HepG2 (cell line): ENCODE measurements around the gene TF. TPM values are rescaled to one million over a fixed set of nuclear protein-coding genes. Genes with fewer than 3 reads are reported as not detected.

ENCODE experiments used
- BRCA1 ChIP-seq: sonication (generic); formaldehyde crosslinking; IDR thresholded peaks from 2 replicates; pipeline ENCODE4 v1.4.0; 2020; ENCODE audit warnings: missing genetic modification reagents
- EEA1 ChIP-seq: sonication (generic); formaldehyde crosslinking; IDR thresholded peaks from 2 replicates; pipeline ENCODE4 v1.5.1; 2020; ENCODE audit warnings: mild to moderate bottlenecking, missing genetic modification reagents, borderline replicate concordance
- ERF ChIP-seq: IDR thresholded peaks from 2 replicates; pipeline ENCODE4 v1.6.1; 2018; ENCODE audit warnings: missing biosample characterization, missing genetic modification reagents
- LCORL ChIP-seq, 2 experiments: fragments of 450-650 bp in 1 of 2; sonication (generic) in 1 of 2; formaldehyde crosslinking in 1 of 2; IDR thresholded peaks; 2 replicates each; pipeline versions ENCODE4 v1.5.0 to v1.6.1; 2017 to 2020; ENCODE audit warnings: antibody characterized with exemption in 1 of 2, missing genetic modification reagents in 1 of 2
- MEIS1 ChIP-seq: sonication (generic); formaldehyde crosslinking; IDR thresholded peaks from 2 replicates; pipeline ENCODE4 v1.9.0; 2021; ENCODE audit warnings: mild to moderate bottlenecking, missing genetic modification reagents, moderate library complexity, borderline replicate concordance
- PHF8 ChIP-seq: sonication (generic); formaldehyde crosslinking; IDR thresholded peaks from 2 replicates; pipeline ENCODE4 v1.5.0; 2020; ENCODE audit warnings: missing genetic modification reagents
- RAD21 ChIP-seq: fragments of 450-650 bp; formaldehyde crosslinking; IDR thresholded peaks from 2 replicates; pipeline ENCODE4 v1.5.0; 2020; ENCODE audit warnings: mild to moderate bottlenecking
- ZFP90 ChIP-seq: sonication (generic); formaldehyde crosslinking; IDR thresholded peaks from 2 replicates; pipeline ENCODE4 v1.8.0; 2022; ENCODE audit warnings: missing genetic modification reagents, mild to moderate bottlenecking, inconsistent platforms, borderline replicate concordance
- ZNF12 ChIP-seq: sonication (generic); formaldehyde crosslinking; IDR thresholded peaks from 2 replicates; pipeline ENCODE4 v1.5.0; 2020; ENCODE audit warnings: missing genetic modification reagents
- ZNF160 ChIP-seq: sonication (generic); formaldehyde crosslinking; IDR thresholded peaks from 2 replicates; pipeline ENCODE4 v1.8.0; 2022; ENCODE audit warnings: mild to moderate bottlenecking, inconsistent platforms, missing genetic modification reagents
- ZNF670 ChIP-seq: sonication (generic); formaldehyde crosslinking; IDR thresholded peaks from 2 replicates; pipeline ENCODE4 v1.8.0; 2022; ENCODE audit warnings: mild to moderate bottlenecking, missing genetic modification reagents, borderline replicate concordance
- ZNF749 ChIP-seq: sonication (generic); formaldehyde crosslinking; IDR thresholded peaks from 2 replicates; pipeline ENCODE4 v1.8.0; 2022; ENCODE audit warnings: mild to moderate bottlenecking, missing genetic modification reagents, moderate library complexity, borderline replicate concordance
- ZNF839 ChIP-seq: sonication (generic); formaldehyde crosslinking; IDR thresholded peaks from 2 replicates; pipeline ENCODE4 v1.4.0; 2020; ENCODE audit warnings: missing genetic modification reagents, mild to moderate bottlenecking, borderline replicate concordance
- ZSCAN29 ChIP-seq: sonication (generic); formaldehyde crosslinking; conservative IDR thresholded peaks from 2 replicates; pipeline ENCODE4 v1.4.0; 2020; ENCODE audit warnings: mild to moderate bottlenecking, missing genetic modification reagents
- polyA plus RNA-seq, 8 experiments: library from polyadenylated mRNA; depleted of rRNA in 3 of 8; stranded (reverse) in 7 of 8; unstranded in 1 of 8; fragments of >200 nt; fragmentation: Illumina TruSeq in 4 of 8; extraction: Trizol in 4 of 8; gene quantifications; 2 replicates each; pipeline versions ENCODE4 v1.2.1 to v1.2.3, GENCODE V29; 2011 to 2016; ENCODE audit warnings: low read depth in 4 of 8, missing spikeins in 1 of 8, mixed read lengths in 1 of 8; ENCODE audit not compliant: insufficient read depth in 1 of 8
- total RNA-seq, 5 experiments: library from RNA; depleted of rRNA; stranded (reverse); fragments of >200 nt; fragmentation: Illumina TruSeq; extraction: Trizol; gene quantifications; 2 replicates each; pipeline ENCODE4 v1.2.3, GENCODE V29; 2016; ENCODE audit warnings: low read depth in 1 of 5
- TF ChIP-seq, protein P1 (sequence below): sonication (generic); formaldehyde crosslinking; IDR thresholded peaks from 2 replicates; pipeline ENCODE4 v1.5.0; 2020; ENCODE audit warnings: missing genetic modification reagents
- TF ChIP-seq, protein P2 (sequence below): sonication (generic); formaldehyde crosslinking; IDR thresholded peaks from 2 replicates; pipeline ENCODE4; 2020; ENCODE audit warnings: missing genetic modification reagents, mild to moderate bottlenecking, borderline replicate concordance
- TF ChIP-seq, protein P3 (sequence below): sonication (generic); formaldehyde crosslinking; IDR thresholded peaks from 2 replicates; pipeline ENCODE4 v1.4.0; 2020; ENCODE audit warnings: missing genetic modification reagents
- TF ChIP-seq, protein P4 (sequence below): IDR thresholded peaks from 2 replicates; pipeline ENCODE4 v1.6.1; 2016; ENCODE audit warnings: mild to moderate bottlenecking
- TF ChIP-seq, protein P5 (sequence below): sonication (generic); formaldehyde crosslinking; IDR thresholded peaks from 2 replicates; pipeline ENCODE4 v1.4.0; 2020; ENCODE audit warnings: missing genetic modification reagents
- TF ChIP-seq, protein P6 (sequence below): sonication (generic); formaldehyde crosslinking; IDR thresholded peaks from 2 replicates; pipeline ENCODE4 v1.9.0; 2022; ENCODE audit warnings: low read depth, missing genetic modification reagents

TF gene
- total and polyA plus RNA-seq, 2 of the 13 experiments (the other 11 are each of a cell fraction or from before 2014, with no cell fraction given): 10,074 to 11,821 TPM

DNA sequence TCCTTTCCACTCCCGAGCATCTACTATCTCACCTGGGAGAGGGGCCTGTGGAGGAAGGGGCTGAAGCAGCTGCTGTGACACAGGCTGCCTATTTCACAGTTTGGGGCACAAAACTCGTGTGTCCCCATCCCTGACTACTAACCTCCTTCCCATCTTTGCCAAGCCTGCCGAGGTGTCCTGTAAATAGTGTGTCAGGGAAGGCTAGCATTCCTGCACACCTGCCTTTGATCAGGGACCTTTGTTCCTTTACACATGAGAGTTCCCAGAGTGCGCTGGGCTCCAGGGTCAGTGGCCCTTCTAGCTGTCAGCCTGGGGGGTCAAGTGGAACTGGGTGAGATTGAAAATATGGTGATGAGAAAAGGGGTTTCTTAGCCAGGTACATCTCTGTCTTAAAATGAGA, 13.0 kb upstream of the TF start (continued):
- TF ChIP-seq ZNF670 (CRISPR knock-in tag): 0 out of 2 replicates have a peak, but pooled peaks have one; percentile 21
- TF ChIP-seq, protein P1, sequence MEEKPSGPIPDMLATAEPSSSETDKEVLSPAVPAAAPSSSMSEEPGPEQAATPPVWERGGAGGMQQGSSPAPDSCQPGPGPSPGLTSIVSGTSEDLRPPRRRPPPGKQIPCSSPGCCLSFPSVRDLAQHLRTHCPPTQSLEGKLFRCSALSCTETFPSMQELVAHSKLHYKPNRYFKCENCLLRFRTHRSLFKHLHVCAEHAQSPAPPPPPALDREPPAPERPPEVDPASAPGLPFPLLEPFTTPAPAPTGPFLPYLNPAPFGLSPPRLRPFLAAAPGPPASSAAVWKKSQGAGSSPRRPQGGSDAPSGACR (CRISPR knock-in tag): no peak
- TF ChIP-seq ZFP90 (CRISPR knock-in tag): no peak
- peak; percentile 57; the same call in 1 of the 2 replicates for TF ChIP-seq ZSCAN29 (CRISPR knock-in tag)
- 0 out of 2 replicates have a peak, but pooled peaks have one; percentile 21 for TF ChIP-seq ERF
- no peak for TF ChIP-seq RAD21
- 0 out of 2 replicates have a peak, but pooled peaks have one; percentile 12 for TF ChIP-seq ZNF12 (CRISPR knock-in tag)
- TF ChIP-seq MEIS1 (CRISPR knock-in tag): peak; percentile 96
- TF ChIP-seq, protein P2, sequence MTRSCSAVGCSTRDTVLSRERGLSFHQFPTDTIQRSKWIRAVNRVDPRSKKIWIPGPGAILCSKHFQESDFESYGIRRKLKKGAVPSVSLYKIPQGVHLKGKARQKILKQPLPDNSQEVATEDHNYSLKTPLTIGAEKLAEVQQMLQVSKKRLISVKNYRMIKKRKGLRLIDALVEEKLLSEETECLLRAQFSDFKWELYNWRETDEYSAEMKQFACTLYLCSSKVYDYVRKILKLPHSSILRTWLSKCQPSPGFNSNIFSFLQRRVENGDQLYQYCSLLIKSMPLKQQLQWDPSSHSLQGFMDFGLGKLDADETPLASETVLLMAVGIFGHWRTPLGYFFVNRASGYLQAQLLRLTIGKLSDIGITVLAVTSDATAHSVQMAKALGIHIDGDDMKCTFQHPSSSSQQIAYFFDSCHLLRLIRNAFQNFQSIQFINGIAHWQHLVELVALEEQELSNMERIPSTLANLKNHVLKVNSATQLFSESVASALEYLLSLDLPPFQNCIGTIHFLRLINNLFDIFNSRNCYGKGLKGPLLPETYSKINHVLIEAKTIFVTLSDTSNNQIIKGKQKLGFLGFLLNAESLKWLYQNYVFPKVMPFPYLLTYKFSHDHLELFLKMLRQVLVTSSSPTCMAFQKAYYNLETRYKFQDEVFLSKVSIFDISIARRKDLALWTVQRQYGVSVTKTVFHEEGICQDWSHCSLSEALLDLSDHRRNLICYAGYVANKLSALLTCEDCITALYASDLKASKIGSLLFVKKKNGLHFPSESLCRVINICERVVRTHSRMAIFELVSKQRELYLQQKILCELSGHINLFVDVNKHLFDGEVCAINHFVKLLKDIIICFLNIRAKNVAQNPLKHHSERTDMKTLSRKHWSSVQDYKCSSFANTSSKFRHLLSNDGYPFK (CRISPR knock-in tag): no peak
- TF ChIP-seq LCORL (IDR thresholded peaks at IDR 0.05): no peak
- peak; percentile 71 for TF ChIP-seq LCORL (CRISPR knock-in tag; IDR thresholded peaks at IDR 0.05)
- no peak for TF ChIP-seq BRCA1 (CRISPR knock-in tag)
- TF ChIP-seq, protein P3, sequence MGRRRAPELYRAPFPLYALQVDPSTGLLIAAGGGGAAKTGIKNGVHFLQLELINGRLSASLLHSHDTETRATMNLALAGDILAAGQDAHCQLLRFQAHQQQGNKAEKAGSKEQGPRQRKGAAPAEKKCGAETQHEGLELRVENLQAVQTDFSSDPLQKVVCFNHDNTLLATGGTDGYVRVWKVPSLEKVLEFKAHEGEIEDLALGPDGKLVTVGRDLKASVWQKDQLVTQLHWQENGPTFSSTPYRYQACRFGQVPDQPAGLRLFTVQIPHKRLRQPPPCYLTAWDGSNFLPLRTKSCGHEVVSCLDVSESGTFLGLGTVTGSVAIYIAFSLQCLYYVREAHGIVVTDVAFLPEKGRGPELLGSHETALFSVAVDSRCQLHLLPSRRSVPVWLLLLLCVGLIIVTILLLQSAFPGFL (CRISPR knock-in tag): no peak
- no peak for TF ChIP-seq ZNF749 (CRISPR knock-in tag)
- TF ChIP-seq, protein P4, sequence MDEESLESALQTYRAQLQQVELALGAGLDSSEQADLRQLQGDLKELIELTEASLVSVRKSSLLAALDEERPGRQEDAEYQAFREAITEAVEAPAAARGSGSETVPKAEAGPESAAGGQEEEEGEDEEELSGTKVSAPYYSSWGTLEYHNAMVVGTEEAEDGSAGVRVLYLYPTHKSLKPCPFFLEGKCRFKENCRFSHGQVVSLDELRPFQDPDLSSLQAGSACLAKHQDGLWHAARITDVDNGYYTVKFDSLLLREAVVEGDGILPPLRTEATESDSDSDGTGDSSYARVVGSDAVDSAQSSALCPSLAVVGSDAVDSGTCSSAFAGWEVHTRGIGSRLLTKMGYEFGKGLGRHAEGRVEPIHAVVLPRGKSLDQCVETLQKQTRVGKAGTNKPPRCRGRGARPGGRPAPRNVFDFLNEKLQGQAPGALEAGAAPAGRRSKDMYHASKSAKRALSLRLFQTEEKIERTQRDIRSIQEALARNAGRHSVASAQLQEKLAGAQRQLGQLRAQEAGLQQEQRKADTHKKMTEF (CRISPR knock-in tag): peak; percentile 70
- TF ChIP-seq, protein P5, sequence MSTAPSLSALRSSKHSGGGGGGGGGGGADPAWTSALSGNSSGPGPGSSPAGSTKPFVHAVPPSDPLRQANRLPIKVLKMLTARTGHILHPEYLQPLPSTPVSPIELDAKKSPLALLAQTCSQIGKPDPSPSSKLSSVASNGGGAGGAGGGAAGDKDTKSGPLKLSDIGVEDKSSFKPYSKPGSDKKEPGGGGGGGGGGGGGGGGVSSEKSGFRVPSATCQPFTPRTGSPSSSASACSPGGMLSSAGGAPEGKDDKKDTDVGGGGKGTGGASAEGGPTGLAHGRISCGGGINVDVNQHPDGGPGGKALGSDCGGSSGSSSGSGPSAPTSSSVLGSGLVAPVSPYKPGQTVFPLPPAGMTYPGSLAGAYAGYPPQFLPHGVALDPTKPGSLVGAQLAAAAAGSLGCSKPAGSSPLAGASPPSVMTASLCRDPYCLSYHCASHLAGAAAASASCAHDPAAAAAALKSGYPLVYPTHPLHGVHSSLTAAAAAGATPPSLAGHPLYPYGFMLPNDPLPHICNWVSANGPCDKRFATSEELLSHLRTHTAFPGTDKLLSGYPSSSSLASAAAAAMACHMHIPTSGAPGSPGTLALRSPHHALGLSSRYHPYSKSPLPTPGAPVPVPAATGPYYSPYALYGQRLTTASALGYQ (CRISPR knock-in tag): no peak; the same call in 1 of the 2 replicates
- TF ChIP-seq, protein P6, sequence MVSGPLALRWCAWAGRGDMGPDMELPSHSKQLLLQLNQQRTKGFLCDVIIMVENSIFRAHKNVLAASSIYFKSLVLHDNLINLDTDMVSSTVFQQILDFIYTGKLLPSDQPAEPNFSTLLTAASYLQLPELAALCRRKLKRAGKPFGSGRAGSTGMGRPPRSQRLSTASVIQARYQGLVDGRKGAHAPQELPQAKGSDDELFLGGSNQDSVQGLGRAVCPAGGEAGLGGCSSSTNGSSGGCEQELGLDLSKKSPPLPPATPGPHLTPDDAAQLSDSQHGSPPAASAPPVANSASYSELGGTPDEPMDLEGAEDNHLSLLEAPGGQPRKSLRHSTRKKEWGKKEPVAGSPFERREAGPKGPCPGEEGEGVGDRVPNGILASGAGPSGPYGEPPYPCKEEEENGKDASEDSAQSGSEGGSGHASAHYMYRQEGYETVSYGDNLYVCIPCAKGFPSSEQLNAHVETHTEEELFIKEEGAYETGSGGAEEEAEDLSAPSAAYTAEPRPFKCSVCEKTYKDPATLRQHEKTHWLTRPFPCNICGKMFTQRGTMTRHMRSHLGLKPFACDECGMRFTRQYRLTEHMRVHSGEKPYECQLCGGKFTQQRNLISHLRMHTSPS (CRISPR knock-in tag): peak; percentile 49; the same call in 1 of the 2 replicates
- TF ChIP-seq PHF8 (CRISPR knock-in tag): no peak
- no peak for TF ChIP-seq EEA1 (CRISPR knock-in tag)
- TF ChIP-seq ZNF160 (CRISPR knock-in tag): no peak
- no peak for TF ChIP-seq ZNF839 (CRISPR knock-in tag)
